ENCODE measurements around the gene PPM1H.
"Not testable (repeated sequence)": the region's sequence is repeated elsewhere in the genome, so short reads cannot be mapped to it uniquely, and the experiment has no call there.

Gene PPM1H

DNA sequence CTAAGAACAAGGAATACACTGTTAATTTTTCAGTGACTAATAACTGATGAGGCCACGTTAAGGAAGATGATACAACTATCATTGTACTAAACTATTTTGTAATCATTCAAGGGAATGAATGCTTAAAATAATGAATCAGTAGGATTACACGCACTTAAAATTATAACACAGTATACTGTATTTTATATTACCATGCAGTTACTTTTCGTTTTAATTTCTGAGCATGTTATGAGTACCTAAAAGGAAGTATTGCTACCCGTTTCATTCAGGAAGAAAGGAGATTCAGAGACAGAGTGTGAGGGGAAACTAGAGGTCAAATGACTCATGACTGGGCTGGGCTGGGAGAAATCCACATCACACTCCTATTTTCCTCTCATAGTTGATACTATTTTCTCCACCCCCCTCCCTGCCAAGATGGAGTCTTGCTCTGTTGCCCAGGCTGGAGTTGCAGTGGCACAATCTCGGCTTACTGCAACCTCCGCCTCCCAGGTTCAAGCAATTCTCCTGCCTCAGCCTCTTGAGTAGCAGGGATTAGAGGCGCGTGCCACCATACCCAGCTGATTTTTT is 202.0 kb downstream of the PPM1H start:
- no peak overlapping the region for H4K91ac ChIP-seq (ENCODE audit: low read depth, low read length, poor library complexity)
- H2AK5ac ChIP-seq (ENCODE audit: low read depth, low read length) = no peak overlapping the region
- no peak overlapping the region for H3K4me2 ChIP-seq (ENCODE audit: insufficient read depth, low read length, poor library complexity, severe bottlenecking)
- no peak overlapping the region for H2BK120ac ChIP-seq (ENCODE audit: low read depth, low read length)
- H3K9me3 ChIP-seq (replicated peaks in 1 of 2; ENCODE audit: control insufficient read depth in 2 of 2, insufficient read depth in 1 of 2, low read depth in 1 of 2, low read length in 2 of 2) = peaks cover 0 to 7% of the 10 kb centered on the region in 2 donors
- H3K4me1 ChIP-seq (ENCODE audit: control insufficient read depth in 2 of 2, insufficient read depth in 1 of 2, low read depth in 1 of 2, low read length in 2 of 2) = peaks cover 2 to 7% of the 10 kb centered on the region in 2 donors
- no peak for DNase-seq (ENCODE audit: low spot score)
- H3K14ac ChIP-seq (ENCODE audit: low read length) = no peak overlapping the region
- no peak overlapping the region for H4K8ac ChIP-seq (ENCODE audit: low read depth, low read length)
- no peak overlapping the region for H3K18ac ChIP-seq (ENCODE audit: low read length)
- no peak overlapping the region for H3K27ac ChIP-seq (replicated peaks; ENCODE audit: low read length)
- H2AFZ ChIP-seq (ENCODE audit: low read length) = no peak overlapping the region
- no peak overlapping the region for H2BK15ac ChIP-seq (ENCODE audit: low read length)
- H3K4ac ChIP-seq (ENCODE audit: low read length) = no peak overlapping the region
- H3K4me3 ChIP-seq (ENCODE audit: low read length in 2 of 2) = no peak overlapping the region
- no CpG with 5 or more reads among the region's 8 CpGs for WGBS, 2 donors (ENCODE audit: extremely low coverage in 2 of 2, insufficient read length in 2 of 2, insufficient replicate concordance in 1 of 2)
- H3K36me3 ChIP-seq (replicated peaks in 1 of 2; ENCODE audit: control insufficient read depth in 2 of 2, insufficient read depth in 2 of 2, low read length in 2 of 2) = no peaks in the 10 kb centered on the region
- no peak overlapping the region for H2BK12ac ChIP-seq (ENCODE audit: low read length)
- no peaks in the 10 kb centered on the region for H3K27me3 ChIP-seq (ENCODE audit: control insufficient read depth in 3 of 3, insufficient read depth in 3 of 3, low read depth in 1 of 3, low read length in 3 of 3)
- H3K9ac ChIP-seq (ENCODE audit: low read depth, low read length, poor library complexity) = no peak overlapping the region
- no peaks in the 10 kb centered on the region for H3K79me1 ChIP-seq (ENCODE audit: low read depth, low read length)
- H3K23ac ChIP-seq (ENCODE audit: low read depth, low read length, poor library complexity) = no peak overlapping the region
- H2BK5ac ChIP-seq (ENCODE audit: low read length) = no peak overlapping the region

DNA sequence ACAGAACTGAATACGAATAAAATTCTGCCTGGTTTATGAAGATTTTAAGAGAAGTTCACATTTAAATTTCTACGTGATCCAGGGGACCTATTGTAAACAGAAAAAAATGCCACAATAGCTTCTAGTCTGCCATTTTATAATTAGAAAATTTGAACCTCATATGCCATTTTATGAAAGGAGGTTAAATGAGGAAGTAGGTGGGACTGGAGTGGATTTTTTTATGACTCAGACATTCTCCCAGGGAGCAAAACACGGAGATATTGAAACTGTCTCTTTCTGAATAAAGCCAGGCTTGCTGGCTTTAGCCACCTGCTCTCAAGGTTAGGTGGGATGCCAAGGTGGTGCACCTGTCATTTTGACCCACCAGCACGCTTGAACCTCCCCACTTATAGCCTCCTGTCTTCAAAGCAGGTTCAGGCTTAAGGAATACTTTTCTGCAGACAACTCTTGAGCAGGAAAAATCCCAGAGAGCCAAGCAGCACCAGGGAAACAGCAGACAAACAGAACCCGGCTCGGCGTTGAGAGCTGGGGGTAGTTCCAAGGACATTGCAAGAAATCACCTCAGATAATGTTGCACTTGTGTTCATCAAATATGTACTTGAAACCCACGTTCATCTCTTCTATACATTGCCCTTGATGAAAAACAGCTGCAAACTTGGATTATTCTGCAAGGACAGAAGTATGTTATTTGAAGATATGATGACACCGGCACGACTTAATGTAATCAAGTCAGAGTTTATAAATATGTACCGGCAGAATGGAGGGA is 203.7 kb downstream of the PPM1H start:
- Histone ChIP-seq H2BK12ac (ENCODE audit: low read length) (no peak overlapping the region), H2BK15ac (ENCODE audit: low read length) (no peak overlapping the region), H3K27ac (replicated peaks; ENCODE audit: low read length) (no peak overlapping the region), H2BK120ac (ENCODE audit: low read depth, low read length) (no peak overlapping the region), H3K14ac (ENCODE audit: low read length) (no peak overlapping the region), H2AK5ac (ENCODE audit: low read depth, low read length) (no peak overlapping the region), H3K4me3 (ENCODE audit: low read length in 2 of 2) (no peak overlapping the region), H4K8ac (ENCODE audit: low read depth, low read length) (no peak overlapping the region), H3K9me3 (replicated peaks in 1 of 2; ENCODE audit: control insufficient read depth in 2 of 2, insufficient read depth in 1 of 2, low read depth in 1 of 2, low read length in 2 of 2) (peaks cover 0 to 8% of the 10 kb centered on the region in 2 donors), H3K4ac (ENCODE audit: low read length) (no peak overlapping the region), H3K79me1 (ENCODE audit: low read depth, low read length) (no peaks in the 10 kb centered on the region), H3K4me2 (ENCODE audit: insufficient read depth, low read length, poor library complexity, severe bottlenecking) (no peak overlapping the region), H3K4me1 (ENCODE audit: control insufficient read depth in 2 of 2, insufficient read depth in 1 of 2, low read depth in 1 of 2, low read length in 2 of 2) (peaks cover 2 to 7% of the 10 kb centered on the region in 2 donors), H4K91ac (ENCODE audit: low read depth, low read length, poor library complexity) (no peak overlapping the region), H3K27me3 (ENCODE audit: control insufficient read depth in 3 of 3, insufficient read depth in 3 of 3, low read depth in 1 of 3, low read length in 3 of 3) (no peaks in the 10 kb centered on the region), H2AFZ (ENCODE audit: low read length) (no peak overlapping the region), H3K9ac (ENCODE audit: low read depth, low read length, poor library complexity) (no peak overlapping the region), H3K23ac (ENCODE audit: low read depth, low read length, poor library complexity) (no peak overlapping the region), H3K18ac (ENCODE audit: low read length) (no peak overlapping the region), H2BK5ac (ENCODE audit: low read length) (no peak overlapping the region), H3K36me3 (replicated peaks in 1 of 2; ENCODE audit: control insufficient read depth in 2 of 2, insufficient read depth in 2 of 2, low read length in 2 of 2) (no peaks in the 10 kb centered on the region)
- DNase-seq (ENCODE audit: low spot score) = no peak
- no CpG with 5 or more reads among the region's 11 CpGs for WGBS, 2 donors (ENCODE audit: extremely low coverage in 2 of 2, insufficient read length in 2 of 2, insufficient replicate concordance in 1 of 2)

DNA sequence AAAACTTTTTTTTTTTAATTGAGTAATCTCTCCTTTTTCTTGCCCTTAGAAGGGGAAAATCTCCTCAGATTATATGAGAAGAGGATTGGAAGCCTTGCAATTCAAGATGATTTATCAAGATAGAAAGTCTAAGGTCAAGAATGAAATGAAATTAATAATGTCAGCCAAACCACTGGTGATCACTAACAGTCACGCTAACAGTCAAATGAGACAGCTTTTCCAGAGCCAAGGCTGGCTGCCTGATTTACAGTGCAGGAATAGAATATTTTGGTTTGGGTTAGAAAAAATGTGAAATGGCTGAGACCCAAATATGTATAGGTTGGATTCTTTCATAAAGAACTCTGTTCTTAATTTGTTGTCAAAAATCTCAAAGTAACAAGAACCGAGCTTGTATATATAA is 204.3 kb downstream of the PPM1H start:
- Histone ChIP-seq H2BK15ac (ENCODE audit: low read length) (no peak overlapping the region), H3K27me3 (ENCODE audit: control insufficient read depth in 3 of 3, insufficient read depth in 3 of 3, low read depth in 1 of 3, low read length in 3 of 3) (no peaks in the 10 kb centered on the region), H3K14ac (ENCODE audit: low read length) (no peak overlapping the region), H3K4me2 (ENCODE audit: insufficient read depth, low read length, poor library complexity, severe bottlenecking) (no peak overlapping the region), H3K23ac (ENCODE audit: low read depth, low read length, poor library complexity) (no peak overlapping the region), H3K4me1 (ENCODE audit: control insufficient read depth in 2 of 2, insufficient read depth in 1 of 2, low read depth in 1 of 2, low read length in 2 of 2) (peaks cover 2 to 7% of the 10 kb centered on the region in 2 donors), H3K27ac (replicated peaks; ENCODE audit: low read length) (no peak overlapping the region), H2BK120ac (ENCODE audit: low read depth, low read length) (no peak overlapping the region), H4K8ac (ENCODE audit: low read depth, low read length) (no peak overlapping the region), H2BK5ac (ENCODE audit: low read length) (no peak overlapping the region), H3K36me3 (replicated peaks in 1 of 2; ENCODE audit: control insufficient read depth in 2 of 2, insufficient read depth in 2 of 2, low read length in 2 of 2) (no peaks in the 10 kb centered on the region), H3K4ac (ENCODE audit: low read length) (no peak overlapping the region), H3K18ac (ENCODE audit: low read length) (no peak overlapping the region), H4K91ac (ENCODE audit: low read depth, low read length, poor library complexity) (no peak overlapping the region), H2BK12ac (ENCODE audit: low read length) (no peak overlapping the region), H3K79me1 (ENCODE audit: low read depth, low read length) (no peaks in the 10 kb centered on the region), H2AFZ (ENCODE audit: low read length) (no peak overlapping the region), H3K9ac (ENCODE audit: low read depth, low read length, poor library complexity) (no peak overlapping the region), H3K4me3 (ENCODE audit: low read length in 2 of 2) (no peak overlapping the region), H2AK5ac (ENCODE audit: low read depth, low read length) (no peak overlapping the region), H3K9me3 (replicated peaks in 1 of 2; ENCODE audit: control insufficient read depth in 2 of 2, insufficient read depth in 1 of 2, low read depth in 1 of 2, low read length in 2 of 2) (peaks cover 0 to 8% of the 10 kb centered on the region in 2 donors)
- no CpG with 5 or more reads among the region's 2 CpGs for WGBS, 2 donors (ENCODE audit: extremely low coverage in 2 of 2, insufficient read length in 2 of 2, insufficient replicate concordance in 1 of 2)
- DNase-seq (ENCODE audit: low spot score) = no peak

DNA sequence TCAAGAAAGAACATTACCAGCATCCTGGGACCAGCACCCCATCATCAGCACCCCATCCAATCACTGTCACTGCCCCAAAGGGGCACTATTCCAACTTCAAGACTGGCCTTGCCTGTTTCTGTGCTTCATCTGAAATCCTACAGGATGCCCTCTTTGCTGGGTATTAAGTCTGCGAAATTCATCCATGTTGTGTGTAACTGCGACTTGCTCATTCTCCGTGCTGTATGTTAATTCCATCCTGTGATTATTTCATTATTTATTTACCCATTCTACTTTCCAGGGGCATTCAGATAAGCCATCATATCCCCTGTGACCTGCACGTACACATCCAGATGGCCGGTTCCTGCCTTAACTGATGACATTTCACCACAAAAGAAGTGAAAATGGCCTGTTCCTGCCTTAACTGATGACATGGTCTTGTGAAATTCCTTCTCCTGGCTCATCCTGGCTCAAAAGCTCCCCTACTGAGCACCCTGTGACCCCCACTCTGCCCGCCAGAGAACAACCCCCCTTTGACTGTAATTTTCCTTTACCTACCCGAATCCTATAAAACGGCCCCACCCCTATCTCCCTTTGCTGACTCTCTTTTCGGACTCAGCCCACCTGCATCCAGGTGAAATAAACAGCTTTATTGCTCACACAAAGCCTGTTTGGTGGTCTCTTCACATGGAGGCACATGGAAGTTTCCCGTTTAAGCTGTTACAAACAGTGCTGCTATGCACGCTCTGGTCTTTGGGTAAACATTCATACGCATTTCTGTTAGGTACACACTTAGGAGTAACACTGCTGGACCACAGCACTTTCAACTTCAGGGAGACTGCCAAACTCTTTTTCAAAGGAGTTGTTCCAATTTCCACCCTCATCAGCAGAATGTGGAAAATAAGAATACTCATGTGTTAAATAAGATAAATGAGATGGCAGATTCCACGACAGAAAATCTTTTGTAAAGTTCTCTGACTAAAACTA is 205.1 kb downstream of the PPM1H start:
- not testable (repeated sequence) for H2BK5ac ChIP-seq (ENCODE audit: low read length); H2BK15ac ChIP-seq (ENCODE audit: low read length); H3K4ac ChIP-seq (ENCODE audit: low read length); H4K91ac ChIP-seq (ENCODE audit: low read depth, low read length, poor library complexity); H3K4me3 ChIP-seq (ENCODE audit: low read length in 2 of 2); H3K4me2 ChIP-seq (ENCODE audit: insufficient read depth, low read length, poor library complexity, severe bottlenecking); H3K27me3 ChIP-seq (ENCODE audit: control insufficient read depth in 3 of 3, insufficient read depth in 3 of 3, low read depth in 1 of 3, low read length in 3 of 3); H3K36me3 ChIP-seq (replicated peaks in 1 of 2; ENCODE audit: control insufficient read depth in 2 of 2, insufficient read depth in 2 of 2, low read length in 2 of 2); H4K8ac ChIP-seq (ENCODE audit: low read depth, low read length); H3K9ac ChIP-seq (ENCODE audit: low read depth, low read length, poor library complexity); H3K9me3 ChIP-seq (replicated peaks in 1 of 2; ENCODE audit: control insufficient read depth in 2 of 2, insufficient read depth in 1 of 2, low read depth in 1 of 2, low read length in 2 of 2); H3K18ac ChIP-seq (ENCODE audit: low read length); H2AFZ ChIP-seq (ENCODE audit: low read length); DNase-seq (ENCODE audit: low spot score); H3K27ac ChIP-seq (replicated peaks; ENCODE audit: low read length); H2AK5ac ChIP-seq (ENCODE audit: low read depth, low read length); H2BK12ac ChIP-seq (ENCODE audit: low read length); H3K14ac ChIP-seq (ENCODE audit: low read length); H3K79me1 ChIP-seq (ENCODE audit: low read depth, low read length); H3K23ac ChIP-seq (ENCODE audit: low read depth, low read length, poor library complexity); H2BK120ac ChIP-seq (ENCODE audit: low read depth, low read length)
- WGBS, 2 donors (ENCODE audit: extremely low coverage in 2 of 2, insufficient read length in 2 of 2, insufficient replicate concordance in 1 of 2) = no CpG with 5 or more reads among the region's 13 CpGs
- peaks cover 4 to 10% of the 10 kb centered on the region in 2 donors for H3K4me1 ChIP-seq (ENCODE audit: control insufficient read depth in 2 of 2, insufficient read depth in 1 of 2, low read depth in 1 of 2, low read length in 2 of 2)

All from neuronal stem cell (in vitro differentiated cells).